Neural cell (in vitro differentiated cells): Measurements from ENCODE around the gene SSTR5. TPM values are rescaled to one million over a fixed set of nuclear protein-coding genes. Genes with fewer than 3 reads are reported as not detected.

Source experiments
- H2AFZ ChIP-seq: fragments of 200-600, 300-800 bp; sonication (generic), shearing (Covaris generic); 2 replicates; pipeline ENCODE4 v1.6.0; 2014; ENCODE audit warnings: low read depth, mild to moderate bottlenecking, antibody characterized with exemption, low read length, moderate library complexity
- H3F3A ChIP-seq: fragments of 200-600 bp; shearing (Covaris generic); 2 replicates; pipeline ENCODE4 v1.6.1; 2016; ENCODE audit warnings: mild to moderate bottlenecking, moderate library complexity, mixed read lengths, antibody characterized with exemption, low read length; ENCODE audit not compliant: insufficient read depth, poor library complexity, severe bottlenecking
- H3K27ac ChIP-seq: fragments of 200-600, 300-800 bp; sonication (generic), shearing (Covaris generic); 2 replicates; pipeline ENCODE4 v1.5.1; 2014; ENCODE audit warnings: mild to moderate bottlenecking, low read length, moderate library complexity
- H3K27me3 ChIP-seq: fragments of 300-800, 200-600 bp; sonication (generic), shearing (Covaris generic); 2 replicates; pipeline ENCODE4 v1.6.0; 2014; ENCODE audit warnings: mild to moderate bottlenecking, low read depth, low read length, moderate library complexity; ENCODE audit not compliant: insufficient read depth
- H3K36me3 ChIP-seq: fragments of 300-800, 200-600 bp; sonication (generic), shearing (Covaris generic); 2 replicates; pipeline ENCODE4 v1.5.1; 2014; ENCODE audit warnings: mild to moderate bottlenecking, antibody characterized with exemption, low read length, moderate library complexity; ENCODE audit not compliant: insufficient read depth
- H3K4me2 ChIP-seq: fragments of 300-800, 200-600 bp; sonication (generic), shearing (Covaris generic); 2 replicates; pipeline ENCODE4 v1.6.0; 2014; ENCODE audit warnings: mild to moderate bottlenecking, low read length
- H3K4me3 ChIP-seq: fragments of 300-800, 200-600 bp; sonication (generic), shearing (Covaris generic); 2 replicates; pipeline ENCODE4 v1.5.1; 2014; ENCODE audit warnings: mild to moderate bottlenecking, low read length, moderate library complexity
- H3K79me2 ChIP-seq: fragments of 200-600 bp; shearing (Covaris generic); replicated peaks from 2 replicates; pipeline ENCODE4 v1.6.0; 2014; ENCODE audit warnings: mild to moderate bottlenecking, low read length, moderate library complexity; ENCODE audit not compliant: insufficient read depth
- H3K9ac ChIP-seq: fragments of 300-800, 200-600 bp; sonication (generic), shearing (Covaris generic); 2 replicates; pipeline ENCODE4 v1.6.1; 2016; ENCODE audit warnings: mild to moderate bottlenecking, low read length, mixed read lengths
- H3K9me2 ChIP-seq: fragments of 200-600 bp; shearing (Covaris generic); 2 replicates; pipeline ENCODE4 v1.6.1; 2016; ENCODE audit warnings: mild to moderate bottlenecking, low read length, mixed read lengths; ENCODE audit not compliant: insufficient read depth
- H3K9me3 ChIP-seq: fragments of 200-600, 300-800 bp; sonication (generic), shearing (Covaris generic); 2 replicates; pipeline ENCODE4 v1.6.1; 2016; ENCODE audit warnings: mild to moderate bottlenecking, mixed run types, low read length, moderate library complexity, mixed read lengths
- H4K20me1 ChIP-seq: fragments of 200-600 bp; shearing (Covaris generic); 2 replicates; pipeline ENCODE4 v1.6.1; 2016; ENCODE audit warnings: mild to moderate bottlenecking, mixed run types; ENCODE audit not compliant: insufficient read depth
- CTCF ChIP-seq: fragments of 450-650 bp; IDR thresholded peaks from 2 replicates; pipeline ENCODE4 v1.5.1; 2014; ENCODE audit warnings: antibody characterized with exemption, mild to moderate bottlenecking, moderate library complexity; ENCODE audit not compliant: poor library complexity, severe bottlenecking
- EP300 ChIP-seq: fragments of 450-650 bp; conservative IDR thresholded peaks from 2 replicates; pipeline ENCODE4 v1.6.1; 2014; ENCODE audit warnings: antibody characterized with exemption, mild to moderate bottlenecking, moderate library complexity; ENCODE audit not compliant: poor library complexity, severe bottlenecking
- EZH2 ChIP-seq: fragments of 200-600, 300-800 bp; shearing (Covaris generic), sonication (generic); IDR thresholded peaks from 2 replicates; pipeline ENCODE4 v1.6.1; 2014; ENCODE audit warnings: antibody characterized with exemption, low read length, borderline replicate concordance, mild to moderate bottlenecking; ENCODE audit not compliant: insufficient read depth, poor library complexity, severe bottlenecking
- MXI1 ChIP-seq: fragments of 450-650 bp; conservative IDR thresholded peaks from 2 replicates; pipeline ENCODE4 v1.6.1; 2014; ENCODE audit warnings: antibody characterized with exemption, mild to moderate bottlenecking; ENCODE audit not compliant: poor library complexity, severe bottlenecking
- POLR2AphosphoS5 ChIP-seq: IDR thresholded peaks from 2 replicates; pipeline ENCODE4 v1.6.1; 2012
- RAD21 ChIP-seq: fragments of 450-650 bp; conservative IDR thresholded peaks from 2 replicates; pipeline ENCODE4 v1.6.1; 2014; ENCODE audit warnings: antibody characterized with exemption, mild to moderate bottlenecking, moderate library complexity
- REST ChIP-seq: IDR thresholded peaks from 2 replicates; pipeline ENCODE4 v1.6.1; 2012; ENCODE audit warnings: borderline replicate concordance
- SMC3 ChIP-seq: fragments of 450-650 bp; conservative IDR thresholded peaks from 2 replicates; pipeline ENCODE4 v1.6.1; 2014; ENCODE audit warnings: antibody characterized with exemption, mild to moderate bottlenecking, moderate library complexity; ENCODE audit not compliant: poor library complexity
- TAF1 ChIP-seq: IDR thresholded peaks from 2 replicates; pipeline ENCODE4 v1.6.1; 2012; ENCODE audit warnings: low read depth
- polyA plus RNA-seq: library from polyadenylated mRNA; depleted of rRNA; stranded (reverse); fragments of >200 nt; gene quantifications from 2 replicates; pipeline ENCODE4 v1.2.3, GENCODE V29; 2014

Gene SSTR5
- polyA plus RNA-seq, 1 donor from 2014 or later: not detected

- H4K20me1 ChIP-seq: no peaks in the 10 kb centered on the region
- H2AFZ ChIP-seq: no peak overlapping the region
- no peaks in the 10 kb centered on the region for H3F3A ChIP-seq
- no peaks in the 10 kb centered on the region for H3K9me2 ChIP-seq
- H3K27me3 ChIP-seq: peaks cover 3% of the 10 kb centered on the region
- H3K4me3 ChIP-seq: no peak overlapping the region
- no peaks in the 10 kb centered on the region for H3K36me3 ChIP-seq
- no peak overlapping the region for H3K27ac ChIP-seq
- no peak overlapping the region for H3K9ac ChIP-seq
- H3K4me2 ChIP-seq: no peak overlapping the region
- no peaks in the 10 kb centered on the region for H3K79me2 ChIP-seq
- no peaks in the 10 kb centered on the region for H3K9me3 ChIP-seq
- TF ChIP-seq RAD21 (no peak), CTCF (no peak), EZH2 (no peak), EP300 (no peak), TAF1 (no peak), SMC3 (no peak), MXI1 (no peak), POLR2AphosphoS5 (no peak), REST (no peak)
These were observed 6.1 kb downstream of the SSTR5 start for GRCh38 chr16:1078579-1079021.

GRCh38 chr16:1079341-1079740 lies 6.8 kb downstream of the SSTR5 start:
- Histone ChIP-seq H3K36me3 (no peaks in the 10 kb centered on the region), H3K79me2 (no peaks in the 10 kb centered on the region), H3K27me3 (no peaks in the 10 kb centered on the region), H3F3A (no peaks in the 10 kb centered on the region), H3K9me3 (no peaks in the 10 kb centered on the region), H3K4me2 (no peak overlapping the region), H3K9ac (no peak overlapping the region), H3K4me3 (no peak overlapping the region), H4K20me1 (no peaks in the 10 kb centered on the region), H2AFZ (no peak overlapping the region), H3K27ac (no peak overlapping the region), H3K9me2 (no peaks in the 10 kb centered on the region)
- no peak for TF ChIP-seq REST
- no peak for TF ChIP-seq EP300
- TF ChIP-seq TAF1: no peak
